Stimulated activated CD8-positive, alpha-beta memory T cell treated with anti-CD3 and anti-CD28 coated beads, Interleukin-15, amount 100 ng/mL, for 48 hours (primary cell): Measurements from ENCODE around the gene L3HYPDH.

Experiments
- DNase-seq, 2 donors: peaks; one replicate each; pipeline ENCODE4 v3.0.0-alpha.2; 2020; ENCODE audit warnings: low read depth in 2 of 2

Gene L3HYPDH

DNA sequence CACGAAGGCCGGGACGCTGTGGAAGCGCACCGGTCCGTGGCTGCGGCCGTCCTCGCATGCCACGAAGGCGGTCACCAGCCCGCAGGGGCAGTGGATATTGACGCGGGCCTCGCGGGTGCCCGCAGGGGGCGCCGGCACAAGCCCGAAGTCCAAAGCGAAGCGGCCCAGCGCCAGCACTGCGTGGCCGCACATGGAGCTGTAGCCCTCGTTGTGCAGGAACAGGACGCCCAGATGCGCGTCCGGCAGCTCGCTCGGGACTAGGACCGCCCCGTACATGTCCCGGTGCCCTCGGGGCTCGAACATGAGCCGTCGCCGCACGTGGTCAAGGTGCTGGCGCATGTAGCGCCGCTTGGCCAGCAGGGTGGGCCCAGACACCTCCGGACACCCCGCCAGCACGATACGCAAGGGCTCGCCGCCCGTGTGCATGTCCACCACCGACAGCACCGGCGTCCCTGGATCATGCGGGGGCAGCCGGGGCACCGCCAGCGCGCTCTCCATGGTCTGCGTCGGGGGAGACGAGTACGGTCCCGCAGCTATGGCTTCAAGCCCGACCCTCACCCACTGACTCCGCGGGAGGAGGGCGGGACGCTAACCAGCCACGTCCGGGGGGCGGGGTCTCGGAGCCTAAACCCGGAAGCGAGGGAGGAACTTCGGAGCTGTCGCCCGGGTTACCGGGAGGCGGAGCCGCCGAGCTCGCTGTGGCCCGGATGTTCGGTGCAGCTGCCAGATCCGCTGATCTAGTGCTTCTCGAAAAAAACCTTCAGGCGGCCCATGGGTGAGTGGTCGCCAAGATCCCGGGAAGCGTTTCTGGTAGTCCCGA lies at the start of gene L3HYPDH, which contains the start of gene JKAMP:
TSS of gene L3HYPDH (minus strand) at position 590 of the 820 bp plus-strand sequence. CDS start at position 498, 92 bp downstream.
TSS of gene JKAMP (plus strand) at position 699 of the 820 bp plus-strand sequence. CDS start at position 772, 73 bp downstream.
- peak; percentile 96 for DNase-seq

DNA sequence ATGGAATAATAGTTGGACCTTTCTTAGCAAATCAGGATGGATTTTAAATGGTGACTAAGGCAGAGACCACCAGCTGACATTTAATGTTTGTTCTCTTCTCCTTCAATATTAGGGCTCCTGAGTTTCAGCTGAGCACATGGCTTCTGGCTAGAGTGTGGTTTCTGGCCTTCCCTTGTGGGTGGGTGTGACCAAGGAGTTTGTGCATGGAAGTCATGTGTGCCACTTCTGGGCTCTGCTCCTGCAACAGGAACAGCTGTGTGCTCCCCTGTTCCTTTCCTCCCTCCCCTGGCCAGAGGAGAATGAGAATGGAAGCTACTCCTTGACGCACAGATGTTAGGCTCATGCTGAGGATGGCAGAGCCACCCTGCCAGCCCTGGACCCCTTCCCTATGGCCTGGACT lies 48.2 kb upstream of the L3HYPDH start:
- no peak for DNase-seq

DNA sequence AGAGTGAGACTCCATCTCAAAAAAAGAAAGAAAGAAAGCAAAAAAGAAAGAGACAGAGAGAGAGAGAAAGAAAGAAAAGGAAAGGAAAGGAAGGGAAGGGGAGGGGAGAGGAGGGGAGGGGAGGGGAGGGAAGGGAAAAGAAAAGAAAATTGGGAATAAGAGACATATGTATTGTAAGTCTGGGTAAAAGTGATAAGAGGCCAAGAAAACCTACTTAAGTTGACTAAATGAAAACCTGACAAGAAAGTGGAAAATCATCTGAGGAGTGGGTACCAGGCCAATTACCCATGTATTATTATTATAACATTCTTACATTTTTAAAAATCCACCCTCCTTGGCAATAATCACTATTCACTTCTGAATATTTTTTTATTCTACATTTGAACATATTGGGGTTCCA lies 46.1 kb upstream of the L3HYPDH start:
- no peak for DNase-seq

DNA sequence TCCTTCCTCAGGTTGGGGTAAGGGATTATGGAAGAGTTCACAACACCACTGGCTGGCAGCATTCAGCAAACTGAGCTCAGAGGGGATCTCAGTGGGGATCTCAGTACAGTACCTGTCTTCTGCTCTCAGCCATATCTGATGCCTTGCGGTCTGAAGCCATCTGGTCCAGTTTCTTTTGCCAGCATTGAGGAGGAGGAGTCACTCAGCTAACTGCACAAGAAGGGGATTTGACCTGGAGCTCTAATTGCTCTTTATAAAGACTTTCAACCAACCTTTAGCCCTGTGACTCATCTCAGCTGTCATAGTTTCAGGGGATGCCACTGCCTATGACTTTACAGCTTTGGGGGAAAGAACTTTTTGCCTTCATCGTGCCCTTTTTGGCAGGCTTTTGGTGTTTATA lies 45.0 kb upstream of the L3HYPDH start:
- no peak for DNase-seq

DNA sequence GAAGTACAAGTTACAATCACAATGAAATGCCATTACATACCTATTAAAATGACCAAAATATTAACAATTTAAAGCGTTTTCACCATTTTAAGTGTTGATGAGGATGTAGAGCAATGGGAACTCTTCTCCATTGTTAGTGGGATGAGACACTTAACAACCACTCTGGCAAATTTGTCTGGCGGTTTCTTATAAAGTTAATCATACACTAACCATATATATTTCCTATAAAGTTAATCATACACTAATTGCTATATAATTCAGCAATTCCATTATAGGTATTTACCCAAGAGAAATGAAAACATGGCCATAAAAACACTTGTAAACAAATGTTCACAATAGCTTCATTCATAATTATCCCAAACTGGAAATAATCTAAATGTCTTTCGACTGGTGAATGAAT lies 36.0 kb upstream of the L3HYPDH start:
- no peak for DNase-seq

DNA sequence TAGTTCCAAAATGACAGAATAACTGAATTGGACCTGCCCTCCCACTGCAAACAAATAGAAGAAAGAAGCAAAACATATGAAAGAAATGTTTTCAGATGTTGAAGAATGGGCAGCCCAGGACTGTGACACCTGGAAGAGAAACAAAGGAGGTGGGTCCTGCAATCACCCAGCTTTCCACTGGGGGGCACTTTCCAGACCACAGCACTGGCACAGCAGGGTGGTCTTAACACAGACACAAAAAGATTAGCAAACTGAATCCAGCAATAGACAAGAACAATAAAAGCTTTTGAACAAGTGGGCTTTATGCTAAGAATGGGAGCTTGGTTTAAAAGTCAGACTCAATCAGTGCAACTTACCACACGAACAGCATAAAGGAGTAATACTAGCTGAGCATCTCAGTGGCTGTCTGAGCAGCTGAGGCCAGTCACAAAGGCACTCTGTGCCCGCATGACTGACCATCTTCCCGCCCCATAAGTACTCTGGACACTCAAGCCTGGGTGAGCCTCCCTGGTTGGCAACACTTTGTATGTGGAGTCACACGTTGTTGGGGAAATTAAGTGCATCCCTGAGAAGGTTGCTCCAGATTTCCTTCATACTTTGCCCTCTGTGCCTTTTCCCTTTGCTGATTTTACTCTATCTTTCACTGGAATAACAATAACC lies 27.8 kb upstream of the L3HYPDH start:
- DNase-seq = no peak

DNA sequence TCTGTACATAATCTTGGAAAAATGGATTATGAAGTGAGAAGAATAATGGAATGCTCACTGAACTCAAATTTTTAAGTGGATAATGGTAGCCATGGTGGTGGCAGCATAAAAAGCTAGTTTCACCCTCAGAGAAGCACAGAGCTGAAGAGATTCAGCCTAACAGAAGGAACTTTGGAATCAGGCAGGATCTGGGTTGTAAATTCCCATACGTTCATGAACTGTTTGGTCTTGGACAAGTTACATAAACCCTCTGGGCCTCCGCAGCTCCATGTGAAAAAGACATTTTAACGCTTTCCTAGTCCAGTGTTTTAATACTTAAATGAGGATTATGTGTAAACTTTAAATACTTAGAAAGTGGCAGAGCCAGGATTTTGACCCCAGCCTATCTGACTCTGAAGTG lies 26.8 kb upstream of the L3HYPDH start:
- DNase-seq = no peak

DNA sequence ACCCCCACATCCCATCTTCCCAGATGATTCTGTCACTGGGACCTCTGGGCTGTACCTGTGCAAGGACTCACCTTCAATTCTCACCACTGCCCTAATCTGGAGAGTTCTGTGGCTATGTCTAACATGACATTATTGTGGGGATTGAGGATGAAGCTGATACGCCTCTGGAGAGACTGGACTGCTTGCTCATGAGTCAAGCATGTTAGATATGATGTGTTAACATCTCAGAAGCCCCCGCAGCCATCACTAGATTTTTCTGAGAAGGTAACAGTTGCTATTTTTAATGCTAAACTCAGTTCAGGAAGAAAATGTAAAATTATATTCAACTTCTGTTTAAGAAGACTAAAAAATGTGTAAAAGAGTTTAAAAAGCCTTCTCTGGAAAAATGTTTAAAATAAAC lies 25.8 kb upstream of the L3HYPDH start:
- no peak for DNase-seq

DNA sequence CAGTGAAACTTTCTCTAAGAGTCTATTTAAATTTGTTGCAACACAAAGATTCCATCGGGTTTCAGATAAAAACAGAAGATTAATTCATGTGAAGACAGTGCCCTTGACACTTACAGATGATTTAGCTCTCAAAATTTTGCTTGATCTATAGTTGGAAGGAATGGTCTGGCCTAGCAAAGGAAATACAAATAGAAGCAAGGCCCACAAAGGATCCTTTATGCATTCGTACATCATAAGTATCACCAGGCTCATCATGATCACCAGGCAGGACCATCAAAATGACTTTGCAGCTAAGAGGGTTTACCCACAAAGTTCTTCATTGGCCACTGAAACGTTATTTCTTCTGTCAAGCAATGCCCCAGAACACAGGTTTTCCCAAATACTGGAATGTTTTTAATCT lies 24.9 kb upstream of the L3HYPDH start:
- DNase-seq = no peak

DNA sequence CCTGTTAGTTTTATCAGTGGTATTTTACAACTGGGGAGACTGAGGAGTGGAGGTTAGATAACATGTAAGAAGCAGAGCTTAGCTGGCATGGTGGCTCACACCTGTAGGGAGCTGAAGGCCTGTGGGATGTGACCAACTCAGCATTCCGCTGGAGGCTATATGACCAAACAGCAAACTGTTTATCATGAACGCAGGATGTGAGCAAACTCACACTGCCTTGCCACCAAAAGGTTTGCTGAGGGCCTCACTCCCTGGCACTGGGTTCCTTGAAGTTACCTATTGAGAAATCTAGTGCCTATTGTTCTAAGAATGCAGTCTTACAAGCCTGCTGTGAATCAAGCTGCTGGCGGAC lies 23.5 kb upstream of the L3HYPDH start:
- DNase-seq = no peak

DNA sequence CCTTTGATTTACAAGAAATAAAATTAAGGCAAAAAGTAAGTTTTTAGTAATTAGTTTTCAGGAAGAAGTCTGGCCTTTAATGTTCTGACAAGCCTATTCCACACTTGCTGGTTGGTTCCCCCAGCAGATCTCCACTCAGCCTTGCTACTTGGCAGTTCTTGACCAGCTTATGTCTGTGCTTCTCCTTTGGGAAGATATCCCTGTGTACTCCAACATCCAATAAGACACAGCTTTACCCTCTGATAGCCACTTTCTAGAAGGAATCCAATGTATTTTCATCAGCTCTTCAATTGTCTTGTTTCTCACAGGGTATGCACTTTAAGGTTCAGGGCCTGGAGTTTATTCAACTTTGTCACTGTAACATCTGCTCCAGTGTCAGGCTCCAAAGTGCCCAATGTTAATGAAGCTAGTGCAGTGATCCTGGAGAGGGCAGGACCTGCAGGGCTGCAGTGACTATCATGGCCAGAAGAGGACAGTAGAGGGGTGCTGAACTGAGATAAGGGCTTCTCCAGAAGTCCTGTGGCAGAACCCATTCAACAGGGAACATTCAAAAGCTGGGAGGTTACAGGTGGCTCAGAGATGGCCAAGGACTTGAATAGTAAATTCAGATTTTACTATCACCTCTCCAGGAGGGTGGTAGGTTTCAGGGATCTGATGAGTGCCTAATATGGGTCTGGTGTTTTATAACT lies 23.0 kb upstream of the L3HYPDH start:
- DNase-seq = peak in 1 of 2 donors; percentile 19

DNA sequence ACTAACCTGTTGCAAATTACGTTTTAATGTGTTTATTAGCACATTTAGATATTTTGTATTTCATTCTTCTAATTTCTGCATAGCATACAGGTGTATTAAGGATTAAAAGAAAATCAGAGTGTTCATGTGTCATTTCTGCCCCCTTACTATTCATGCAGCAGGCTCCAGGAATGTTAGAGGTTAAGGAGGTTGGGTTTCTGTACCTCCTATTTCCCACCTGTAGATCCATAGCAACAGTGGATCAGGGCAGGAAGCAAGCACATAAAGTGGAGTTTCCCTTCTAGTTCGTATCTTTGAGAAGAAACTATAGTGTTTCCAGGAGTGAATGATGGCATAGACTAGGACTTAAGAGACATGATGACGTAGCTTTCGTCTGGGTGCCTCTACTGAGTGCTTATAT lies 19.0 kb upstream of the L3HYPDH start:
- DNase-seq = no peak

DNA sequence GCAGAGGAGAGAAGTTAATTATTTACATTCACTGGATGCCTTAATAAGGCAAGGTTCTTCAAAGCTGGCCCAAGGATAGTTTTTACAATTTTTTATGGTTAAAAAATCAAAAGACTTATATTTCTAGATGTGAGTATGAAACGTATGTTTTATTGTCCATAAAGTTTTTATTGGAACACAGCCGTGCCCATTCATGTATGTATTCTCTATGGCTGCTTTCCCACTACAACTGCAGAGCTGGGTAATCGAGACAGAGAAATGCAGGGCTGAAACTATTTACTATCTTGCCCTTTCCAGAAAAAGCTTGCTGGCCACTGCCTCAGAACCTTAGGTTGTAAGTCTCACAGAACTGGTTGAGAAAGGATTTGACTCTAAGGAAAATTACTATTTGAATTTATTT lies 16.5 kb upstream of the L3HYPDH start:
- DNase-seq = no peak

DNA sequence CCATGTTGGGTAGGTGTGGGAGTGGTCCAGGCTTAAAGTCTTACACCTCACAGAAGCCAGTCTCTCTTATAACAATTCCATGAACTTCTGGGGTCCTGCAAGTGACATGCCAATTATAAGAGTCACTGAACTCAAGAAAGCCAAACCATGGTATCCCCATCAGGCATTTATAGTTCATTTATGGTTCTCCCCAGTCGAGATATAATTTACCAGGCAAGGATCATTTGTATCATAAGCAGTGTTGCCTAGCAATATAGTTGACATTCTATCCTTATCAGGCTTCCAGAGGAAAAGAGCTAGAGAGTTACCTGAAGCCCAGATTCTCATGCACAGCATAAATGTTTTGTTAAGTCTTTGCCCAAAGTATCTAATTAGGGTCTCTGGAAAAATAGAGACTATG lies 8.2 kb upstream of the L3HYPDH start:
- DNase-seq = no peak

DNA sequence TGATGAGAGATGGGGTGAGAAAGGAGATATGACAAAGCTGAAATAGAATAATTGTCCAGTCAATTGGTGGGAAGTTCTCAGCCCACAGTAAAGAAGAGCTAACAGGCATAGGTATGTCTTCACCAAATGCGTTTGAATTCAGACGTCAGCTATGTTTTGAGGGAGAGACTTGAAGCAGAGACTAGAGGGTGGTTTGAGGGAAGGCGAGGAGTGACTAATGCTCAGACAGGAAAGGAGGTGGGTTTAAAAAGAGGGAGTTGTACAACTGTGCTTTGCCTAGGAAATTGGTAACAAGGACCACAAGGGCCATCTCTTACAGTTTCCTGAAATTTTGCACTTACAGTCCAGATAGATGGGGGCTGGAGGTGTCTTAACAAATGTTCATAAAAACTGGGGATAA lies 6.5 kb upstream of the L3HYPDH start:
- no peak for DNase-seq

DNA sequence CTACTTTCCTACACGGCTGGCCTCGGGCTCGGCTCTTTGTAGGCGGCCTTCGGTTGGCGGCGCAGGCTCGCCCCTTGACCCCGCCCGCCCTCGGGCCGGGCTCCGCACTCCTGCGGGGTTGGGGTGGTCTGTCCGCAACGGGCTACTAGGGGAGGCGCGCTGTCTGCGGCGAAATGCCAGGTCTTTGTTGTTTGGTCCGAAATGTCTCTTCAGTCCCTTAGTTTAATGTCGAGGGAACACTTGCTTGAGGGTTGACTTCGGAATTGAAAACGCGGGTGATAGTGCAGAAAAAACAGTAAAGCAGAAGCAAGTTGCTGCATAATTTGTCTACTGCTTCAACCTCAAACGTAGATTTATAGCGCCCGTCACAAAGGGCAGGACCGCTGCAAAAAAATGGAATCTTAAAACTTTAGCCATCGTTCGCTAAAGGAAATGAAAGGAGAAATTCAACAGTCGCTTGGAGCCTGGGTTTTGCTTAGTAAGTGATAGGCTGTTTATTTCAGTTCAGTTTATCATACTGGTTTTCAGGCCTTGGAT lies 499 bp upstream of the L3HYPDH start:
- DNase-seq = no peak

DNA sequence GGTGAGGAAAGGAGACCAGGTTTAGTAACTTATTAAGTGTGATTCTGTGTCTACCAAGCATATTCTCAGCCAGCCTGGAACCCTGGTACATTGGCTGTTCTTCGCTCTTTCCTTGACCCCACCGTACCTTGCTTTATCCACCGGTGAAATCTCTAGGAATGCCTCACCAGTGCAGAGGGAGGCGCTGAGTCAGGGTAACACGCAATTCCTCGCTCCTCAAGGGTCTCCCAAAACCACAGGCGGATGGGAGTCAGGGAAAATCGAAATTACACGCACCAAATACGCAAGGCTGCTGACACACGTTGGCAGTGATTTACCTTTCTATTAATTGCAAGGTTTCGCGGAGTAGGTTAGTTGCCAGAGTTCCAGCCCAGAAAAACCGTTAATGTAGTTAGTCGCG lies 845 bp downstream of the L3HYPDH start:
- DNase-seq = no peak

DNA sequence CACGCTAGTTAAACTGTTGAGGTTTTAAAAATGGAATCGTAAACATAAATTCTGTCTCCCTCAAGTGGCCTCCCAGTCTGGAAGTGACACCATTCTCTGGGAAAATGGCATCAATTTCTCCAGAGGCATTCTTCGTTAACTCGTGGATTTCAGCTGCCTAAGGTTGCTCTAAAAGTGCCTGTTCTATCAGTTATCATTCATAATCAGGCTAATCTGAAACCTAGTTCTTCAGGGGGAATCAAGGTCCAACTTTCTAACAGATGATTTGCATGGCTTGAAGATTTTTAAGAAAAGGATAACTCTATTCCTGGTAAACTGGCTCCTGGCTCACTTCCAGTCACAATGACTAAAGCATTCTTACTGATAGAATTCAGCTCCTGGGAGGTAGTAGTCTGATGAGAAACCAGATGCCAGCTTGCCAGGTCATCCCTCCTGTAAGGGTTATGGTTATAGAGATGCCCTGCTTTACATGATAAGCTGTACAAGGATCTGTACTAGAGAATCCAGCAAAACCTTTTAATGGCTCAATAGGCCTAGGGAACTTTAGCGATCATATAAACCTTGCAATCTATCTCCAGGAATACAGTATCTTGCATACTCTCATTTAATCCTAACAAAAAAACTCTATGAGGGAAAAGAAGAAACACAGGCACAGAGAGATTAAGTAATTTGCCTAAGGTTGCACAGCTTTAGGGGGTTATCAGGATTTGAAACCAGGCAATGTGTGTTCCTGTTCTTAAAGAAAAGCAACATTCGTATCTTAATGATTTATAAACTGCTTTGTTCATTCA lies 1.5 kb downstream of the L3HYPDH start:
- no peak for DNase-seq

DNA sequence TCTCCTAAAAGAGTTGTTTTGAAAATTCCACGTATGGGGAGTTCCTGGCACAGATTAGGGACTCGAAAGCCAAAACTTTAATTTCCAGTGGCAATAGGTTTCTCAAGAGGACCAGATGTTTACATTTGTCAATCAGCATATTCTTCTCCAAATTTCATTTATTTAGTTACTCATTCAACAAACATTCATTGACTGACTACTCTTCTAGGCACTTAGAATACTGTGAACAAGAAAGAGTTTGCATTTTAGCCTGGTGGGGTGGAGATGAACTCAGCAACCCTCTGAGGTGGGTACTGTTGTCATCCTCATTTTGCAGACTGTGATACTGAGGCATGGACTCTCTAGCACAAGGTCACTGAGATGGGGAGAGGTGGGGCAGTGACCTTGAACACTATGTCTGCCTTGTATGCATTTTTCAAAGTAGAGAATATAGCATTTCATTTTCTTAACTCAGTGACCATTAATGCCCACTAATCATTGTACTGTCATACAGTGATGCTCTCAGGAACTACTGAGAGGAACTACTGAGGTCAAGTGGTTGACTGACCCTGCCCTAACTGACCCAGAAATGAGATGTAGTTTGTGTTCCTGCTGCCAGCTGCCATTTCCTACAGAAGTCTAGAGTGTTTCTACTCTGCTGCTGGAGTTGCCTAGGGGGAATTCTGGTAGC lies 2.2 kb downstream of the L3HYPDH start:
- no peak for DNase-seq

DNA sequence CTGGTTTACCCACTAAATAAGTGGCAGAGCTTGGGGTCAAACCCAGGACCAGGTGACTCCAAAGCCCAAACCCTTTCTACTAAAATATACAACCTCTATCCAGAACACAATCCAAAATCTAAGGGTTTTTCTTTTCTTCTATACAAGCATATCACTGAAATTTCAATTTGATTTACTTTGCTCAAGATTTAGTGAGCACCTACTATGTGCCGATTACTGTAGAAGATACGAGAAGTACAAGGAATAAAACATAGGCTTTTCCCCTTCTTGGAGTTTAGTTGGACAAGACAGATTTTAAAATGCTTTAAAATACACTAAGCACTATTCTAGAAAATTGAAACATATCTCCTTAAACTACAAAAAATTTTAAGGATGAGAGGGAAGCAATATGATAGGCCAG lies 2.8 kb downstream of the L3HYPDH start:
- DNase-seq = no peak

DNA sequence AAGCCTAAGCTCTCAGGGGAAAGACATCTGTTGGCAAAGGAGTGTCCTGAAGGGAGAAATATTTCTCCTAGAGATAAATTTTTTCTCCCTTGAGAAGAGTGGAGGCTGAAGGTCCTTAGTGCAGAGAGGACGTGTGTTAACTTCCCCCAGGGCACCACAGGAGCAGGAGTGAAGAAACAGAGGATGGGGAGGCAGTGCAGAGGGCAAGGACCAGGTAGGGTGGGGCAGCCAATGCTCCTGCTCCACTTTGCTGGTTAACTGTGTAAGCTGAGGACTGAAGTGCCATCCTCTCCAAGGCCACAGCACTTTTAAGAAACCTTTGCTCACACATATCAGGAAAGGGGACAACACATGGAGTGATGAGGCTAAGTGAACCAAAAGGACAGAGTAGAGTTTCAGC lies 4.0 kb downstream of the L3HYPDH start:
- DNase-seq = no peak
